ENCODE results near the gene GET4. TPM values are rescaled to one million over a fixed set of nuclear protein-coding genes. Genes with fewer than 3 reads are reported as not detected.

The GET4 gene
- total and polyA plus RNA-seq, 2 experiments from 2014 or later, result 48.3 to 102 TPM

DNA sequence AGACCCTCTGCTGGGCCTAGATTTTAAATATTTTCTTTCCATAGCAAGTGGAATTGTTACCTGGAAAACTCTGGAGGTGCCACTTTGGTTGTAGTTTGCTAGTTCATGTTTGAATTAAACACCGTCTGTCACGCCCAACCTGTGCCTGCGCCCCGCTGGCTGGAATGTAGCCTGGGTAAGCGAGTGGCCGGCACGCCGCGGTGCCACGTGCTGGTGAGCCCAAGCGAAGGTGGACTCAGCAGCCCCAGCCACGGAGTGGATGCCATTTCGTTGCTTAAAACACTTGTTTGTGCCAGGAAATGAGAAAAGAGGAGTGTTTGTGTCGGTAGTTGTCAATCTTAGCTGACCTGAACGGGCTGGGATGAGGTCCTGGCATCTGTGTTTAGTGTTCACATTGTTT lies 2.7 kb downstream of the GET4 start:
- H3K36me3 ChIP-seq (replicated peaks; ENCODE audit: insufficient read depth, low read depth), result no peaks in the 10 kb centered on the region
- DNase-seq (ENCODE audit: low spot score), result no peak
- no peaks in the 10 kb centered on the region for H3K27me3 ChIP-seq
- no peaks in the 10 kb centered on the region for H3K9me3 ChIP-seq (ENCODE audit: low read depth)
- no peaks in the 10 kb centered on the region for H3K9me2 ChIP-seq (replicated peaks; ENCODE audit: insufficient read depth)
- no peak overlapping the region for H2AFZ ChIP-seq
- WGBS (ENCODE audit: low lambda C conversion rate, missing lambda C conversion rate), result 94% methylated on average over 15 of the region's 15 CpGs
- H3K4me2 ChIP-seq, result peak overlapping the region; percentile 97
- peaks cover 25% of the 10 kb centered on the region for H3K4me1 ChIP-seq (ENCODE audit: insufficient read depth)
- no peak overlapping the region for H3K27ac ChIP-seq
- peaks cover 62% of the 10 kb centered on the region for H4K20me1 ChIP-seq (ENCODE audit: insufficient read depth, poor library complexity, severe bottlenecking)
- no peak overlapping the region for H3K4me3 ChIP-seq
- H3K79me2 ChIP-seq, result peaks cover 66% of the 10 kb centered on the region
- TF ChIP-seq EZH2phosphoT487 (IDR thresholded peaks at IDR 0.05; ENCODE audit: low read depth, severe bottlenecking, unreplicated experiment) (no peak), EZH2 (IDR thresholded peaks at IDR 0.05; ENCODE audit: borderline replicate concordance) (no peak)
- TF ChIP-seq, protein P1, sequence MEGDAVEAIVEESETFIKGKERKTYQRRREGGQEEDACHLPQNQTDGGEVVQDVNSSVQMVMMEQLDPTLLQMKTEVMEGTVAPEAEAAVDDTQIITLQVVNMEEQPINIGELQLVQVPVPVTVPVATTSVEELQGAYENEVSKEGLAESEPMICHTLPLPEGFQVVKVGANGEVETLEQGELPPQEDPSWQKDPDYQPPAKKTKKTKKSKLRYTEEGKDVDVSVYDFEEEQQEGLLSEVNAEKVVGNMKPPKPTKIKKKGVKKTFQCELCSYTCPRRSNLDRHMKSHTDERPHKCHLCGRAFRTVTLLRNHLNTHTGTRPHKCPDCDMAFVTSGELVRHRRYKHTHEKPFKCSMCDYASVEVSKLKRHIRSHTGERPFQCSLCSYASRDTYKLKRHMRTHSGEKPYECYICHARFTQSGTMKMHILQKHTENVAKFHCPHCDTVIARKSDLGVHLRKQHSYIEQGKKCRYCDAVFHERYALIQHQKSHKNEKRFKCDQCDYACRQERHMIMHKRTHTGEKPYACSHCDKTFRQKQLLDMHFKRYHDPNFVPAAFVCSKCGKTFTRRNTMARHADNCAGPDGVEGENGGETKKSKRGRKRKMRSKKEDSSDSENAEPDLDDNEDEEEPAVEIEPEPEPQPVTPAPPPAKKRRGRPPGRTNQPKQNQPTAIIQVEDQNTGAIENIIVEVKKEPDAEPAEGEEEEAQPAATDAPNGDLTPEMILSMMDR (IDR thresholded peaks at IDR 0.05; ENCODE audit: poor library complexity), result no peak

DNA sequence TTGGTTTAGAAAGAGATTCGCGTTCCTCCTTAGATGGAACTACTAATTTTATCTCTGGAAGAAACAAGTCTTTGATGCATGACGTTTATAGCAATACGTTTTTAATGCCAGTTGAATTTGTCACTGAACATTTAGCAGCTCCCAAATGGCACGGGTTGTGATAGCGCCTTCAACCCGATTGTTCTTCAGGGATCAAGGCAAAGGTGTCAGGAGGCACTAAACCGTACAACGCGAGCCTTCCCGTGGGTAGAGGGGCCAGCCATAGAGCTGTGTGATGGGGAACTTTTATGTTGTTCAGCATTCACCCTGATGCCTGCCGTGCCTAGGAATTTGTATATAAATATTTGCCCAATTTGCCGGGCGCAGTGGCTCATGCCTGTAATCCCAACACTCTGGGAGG lies 3.4 kb downstream of the GET4 start:
- Histone ChIP-seq H3K4me3 (no peak overlapping the region), H3K4me2 (peak overlapping the region; percentile 97), H2AFZ (no peak overlapping the region), H3K9me2 (replicated peaks; ENCODE audit: insufficient read depth) (no peaks in the 10 kb centered on the region), H3K4me1 (ENCODE audit: insufficient read depth) (peaks cover 25% of the 10 kb centered on the region), H3K36me3 (replicated peaks; ENCODE audit: insufficient read depth, low read depth) (no peaks in the 10 kb centered on the region), H4K20me1 (ENCODE audit: insufficient read depth, poor library complexity, severe bottlenecking) (peaks cover 68% of the 10 kb centered on the region), H3K27ac (no peak overlapping the region), H3K9me3 (ENCODE audit: low read depth) (no peaks in the 10 kb centered on the region), H3K79me2 (peaks cover 73% of the 10 kb centered on the region), H3K27me3 (no peaks in the 10 kb centered on the region)
- TF ChIP-seq, protein P1 (IDR thresholded peaks at IDR 0.05; ENCODE audit: poor library complexity), result no peak
- no peak for TF ChIP-seq EZH2phosphoT487 (IDR thresholded peaks at IDR 0.05; ENCODE audit: low read depth, severe bottlenecking, unreplicated experiment)
- WGBS (ENCODE audit: low lambda C conversion rate, missing lambda C conversion rate), result 88% methylated on average over 14 of the region's 14 CpGs
- no peak for DNase-seq (ENCODE audit: low spot score)

DNA sequence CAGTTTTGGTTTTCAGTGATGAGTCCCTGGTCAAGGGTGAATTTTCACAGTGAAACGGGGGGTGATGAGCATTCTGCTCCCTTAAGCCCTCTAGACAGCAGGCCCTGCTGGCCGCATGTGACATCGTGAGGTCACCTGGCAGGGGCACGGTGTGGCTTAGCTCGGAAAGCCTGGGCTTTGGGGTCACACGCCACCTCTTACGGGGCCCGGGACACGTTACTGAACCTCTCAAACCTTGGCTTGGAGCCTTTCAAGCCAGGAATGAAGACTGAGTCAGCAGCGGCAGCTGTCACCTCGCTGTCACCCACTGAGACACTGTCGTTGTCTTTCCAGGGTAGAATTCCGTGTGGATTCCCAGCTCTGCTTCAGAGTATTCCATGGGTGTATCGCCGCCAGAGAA lies 4.1 kb downstream of the GET4 start:
- Histone ChIP-seq H3K79me2 (peaks cover 80% of the 10 kb centered on the region), H3K27me3 (no peaks in the 10 kb centered on the region), H3K4me2 (peak overlapping the region; percentile 97), H3K4me3 (no peak overlapping the region), H3K36me3 (replicated peaks; ENCODE audit: insufficient read depth, low read depth) (no peaks in the 10 kb centered on the region), H3K4me1 (ENCODE audit: insufficient read depth) (peaks cover 18% of the 10 kb centered on the region), H3K27ac (no peak overlapping the region), H2AFZ (no peak overlapping the region), H4K20me1 (ENCODE audit: insufficient read depth, poor library complexity, severe bottlenecking) (peaks cover 76% of the 10 kb centered on the region), H3K9me3 (ENCODE audit: low read depth) (no peaks in the 10 kb centered on the region), H3K9me2 (replicated peaks; ENCODE audit: insufficient read depth) (no peaks in the 10 kb centered on the region)
- WGBS (ENCODE audit: low lambda C conversion rate, missing lambda C conversion rate), result 94% methylated on average over 15 of the region's 15 CpGs
- DNase-seq (ENCODE audit: low spot score), result no peak
- no peak for TF ChIP-seq EZH2phosphoT487 (IDR thresholded peaks at IDR 0.05; ENCODE audit: low read depth, severe bottlenecking, unreplicated experiment)
- no peak for TF ChIP-seq EZH2 (IDR thresholded peaks at IDR 0.05; ENCODE audit: borderline replicate concordance)
- TF ChIP-seq, protein P1 (IDR thresholded peaks at IDR 0.05; ENCODE audit: poor library complexity), result no peak

Measured in hepatocyte (in vitro differentiated cells).